GDM1 (cell line): Measurements from ENCODE around the gene ACTR6.

Source experiments
- DNase-seq: peaks from one replicate; lab custom pipeline; 2025; lab: John Stamatoyannopoulos, UW

The ACTR6 gene

DNA sequence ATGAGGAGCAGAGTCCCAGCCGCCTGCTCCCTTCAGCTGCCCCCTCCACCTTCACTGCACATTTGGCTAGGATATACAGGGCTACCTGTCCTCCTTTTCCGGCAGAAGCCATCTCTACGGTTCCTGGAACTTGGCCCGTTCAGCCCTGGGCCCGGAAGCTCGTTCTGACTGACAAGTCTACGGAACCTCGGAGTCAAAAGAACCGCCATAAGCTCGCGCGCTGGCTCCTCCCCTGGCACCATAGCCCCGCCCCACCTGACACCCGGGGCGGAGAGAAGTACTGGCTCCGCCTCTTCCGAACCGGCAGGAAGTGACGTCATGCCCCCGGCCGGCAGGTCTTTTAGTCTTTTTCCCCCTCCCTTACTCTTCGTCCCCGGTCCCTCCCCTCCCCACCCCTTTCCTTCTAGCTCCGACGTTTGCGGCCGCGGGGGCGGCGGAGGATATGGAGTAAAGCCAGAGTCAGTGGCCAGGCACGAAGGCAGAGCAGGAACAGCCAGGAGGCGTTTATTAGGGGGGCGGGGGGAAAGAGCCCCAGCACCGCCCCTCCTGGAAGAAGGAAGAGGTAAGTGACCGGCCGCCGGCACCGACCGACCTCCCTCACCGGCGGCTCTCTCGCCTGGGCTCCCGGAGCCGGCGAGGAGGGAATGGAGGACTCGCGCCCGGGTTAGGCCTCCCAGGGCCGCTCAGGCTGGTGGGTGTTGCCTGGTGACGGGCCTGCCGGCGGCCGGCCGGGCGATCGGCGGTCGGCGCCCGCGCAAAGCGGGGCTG is 66.4 kb downstream of the ACTR6 start, which contains the start of the genes DEPDC4 and SCYL2:
TSS of gene DEPDC4 (minus strand) at position 245 of the 768 bp plus-strand sequence. CDS start at position 242, 3 bp downstream.
TSS of gene SCYL2 (plus strand) at position 343 of the 768 bp plus-strand sequence. CDS start 15,794 bp downstream, outside the sequence.
- peak; percentile 95 for DNase-seq

DNA sequence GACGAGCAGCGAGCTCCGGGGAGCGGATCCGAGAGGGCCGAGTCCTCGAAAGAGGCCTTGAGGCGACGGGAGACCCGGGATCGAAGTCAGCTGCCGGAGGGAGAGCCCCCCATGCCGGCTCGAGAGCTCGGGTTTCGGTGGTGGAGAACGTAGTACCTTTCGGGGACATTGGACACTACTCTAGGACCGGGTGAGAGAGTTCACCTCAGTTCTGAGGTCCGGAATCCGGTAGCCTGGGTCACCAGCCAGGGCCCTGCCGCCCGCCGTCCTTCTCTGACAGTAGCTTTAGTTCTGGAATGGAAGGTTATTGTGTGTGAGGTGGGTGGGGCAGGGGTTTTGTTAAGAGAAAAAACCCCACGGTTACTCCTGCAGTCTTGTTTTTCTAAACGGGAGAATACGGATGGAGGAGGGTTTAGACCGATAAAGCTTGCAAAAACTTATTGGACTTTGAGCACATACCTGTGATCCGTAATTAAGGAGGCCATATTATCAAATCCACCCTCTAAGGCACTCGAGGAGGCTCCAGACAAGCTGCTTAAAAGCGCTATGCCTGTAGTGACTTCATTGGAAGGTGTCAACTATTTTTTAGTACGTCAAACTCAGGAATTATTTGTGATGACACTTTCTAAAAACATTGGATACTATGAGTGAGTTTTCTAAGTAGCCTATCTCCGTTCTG is 67.1 kb downstream of the ACTR6 start:
- no peak for DNase-seq

DNA sequence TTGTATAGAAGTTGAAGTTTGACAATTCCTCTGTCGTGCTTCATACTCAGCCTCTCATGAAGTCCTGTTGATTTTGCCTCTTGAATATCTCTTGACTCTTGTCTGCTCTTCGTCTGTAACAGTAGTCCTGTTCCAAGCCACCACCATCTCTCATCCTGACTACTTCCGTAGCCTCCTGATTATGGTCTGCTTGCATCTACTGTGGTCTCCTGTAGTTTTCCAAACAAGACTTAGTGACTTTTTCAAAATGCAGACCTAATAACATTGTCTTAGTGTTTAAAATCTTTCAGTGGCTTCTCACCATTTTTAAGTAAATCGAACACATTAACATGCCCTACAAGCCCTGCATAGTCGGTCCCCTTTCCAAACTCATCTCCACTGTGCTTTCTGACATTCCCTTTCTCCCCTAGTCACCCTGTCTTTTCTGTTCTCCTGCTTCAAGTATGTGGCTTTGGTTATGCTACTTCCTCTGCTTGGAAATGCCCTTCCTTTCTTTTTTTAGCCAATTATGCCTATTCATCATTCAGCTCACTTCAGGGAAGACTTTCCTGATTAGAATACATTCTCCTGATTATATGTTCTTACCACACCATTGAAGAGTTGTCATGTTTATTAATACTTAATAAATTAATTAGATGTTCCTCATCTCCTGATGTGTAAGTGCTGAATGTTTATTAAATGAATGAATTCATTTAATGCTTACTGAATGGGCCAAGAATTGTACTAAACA is 68.4 kb downstream of the ACTR6 start:
- DNase-seq = no peak

DNA sequence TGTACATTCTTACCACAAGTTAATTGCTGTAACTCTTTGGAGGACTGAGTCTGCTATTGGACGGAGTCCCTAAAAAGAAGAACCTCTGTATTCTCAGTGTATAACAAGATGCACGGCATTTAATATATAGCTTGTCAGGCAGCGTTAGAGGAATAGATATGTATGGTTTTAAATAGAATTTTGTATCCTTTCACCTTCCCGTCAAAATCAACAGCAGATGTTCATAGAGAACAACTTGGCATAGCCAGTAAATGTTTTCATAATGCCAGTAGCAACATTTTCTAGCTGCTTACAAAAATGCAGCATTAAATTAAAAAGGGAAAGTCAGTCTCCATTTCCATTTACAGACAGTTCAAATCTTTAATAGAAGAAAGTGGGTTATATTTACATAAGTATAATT is 73.2 kb downstream of the ACTR6 start:
- DNase-seq = no peak
